ENCODE measurements around the gene GSTM3. TPM values are rescaled to one million over a fixed set of nuclear protein-coding genes. Genes with fewer than 3 reads are reported as not detected.

GSTM3 gene
- total RNA-seq, 1 donor from 2014 or later, result 59.2 TPM

- Histone ChIP-seq H3K9me3 (no peaks in the 10 kb centered on the region), H3K27ac (no peak overlapping the region), H3K4me3 (no peak overlapping the region), H3K36me3 (no peaks in the 10 kb centered on the region), H3K27me3 (no peaks in the 10 kb centered on the region), H3K4me1 (peaks cover 0 to 5% of the 10 kb centered on the region in 2 donors)
- peak; percentile 7 to 54 for DNase-seq (ENCODE audit: low spot score in 2 of 2)
- intact Hi-C loops (cut with DNase I), result no loop called here
- no peak for TF ChIP-seq CTCF (IDR thresholded peaks at IDR 0.05)
Observed at GRCh38 chr1:109765896-109766615, 25.2 kb upstream of the GSTM3 start.

DNA sequence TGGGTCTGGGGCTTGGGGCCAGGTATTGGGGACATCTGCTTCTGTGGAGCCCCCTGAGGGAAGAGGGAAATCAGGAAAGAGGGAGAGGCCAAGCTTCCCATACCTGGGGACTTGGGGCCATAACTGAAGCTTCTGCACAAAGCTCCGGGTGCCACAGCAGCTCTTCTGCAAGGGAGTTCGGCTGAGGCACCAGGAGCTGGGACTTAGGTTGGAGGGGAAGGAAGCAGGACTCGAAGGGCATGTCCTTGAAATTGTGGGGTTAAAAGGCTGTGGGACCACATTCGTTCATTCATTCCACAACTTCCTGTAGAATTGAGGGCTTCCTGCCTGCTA, 24.6 kb upstream of the GSTM3 start:
- TF ChIP-seq CTCF (IDR thresholded peaks at IDR 0.05), result no peak
- H3K4me3 ChIP-seq, result no peak overlapping the region
- no peak overlapping the region for H3K27ac ChIP-seq
- peaks cover 0 to 5% of the 10 kb centered on the region in 2 donors for H3K4me1 ChIP-seq
- H3K36me3 ChIP-seq, result no peaks in the 10 kb centered on the region
- intact Hi-C loops (cut with DNase I), result no loop called here
- DNase-seq (ENCODE audit: low spot score in 2 of 2), result no peak
- H3K9me3 ChIP-seq, result no peaks in the 10 kb centered on the region
- H3K27me3 ChIP-seq, result no peaks in the 10 kb centered on the region

DNA sequence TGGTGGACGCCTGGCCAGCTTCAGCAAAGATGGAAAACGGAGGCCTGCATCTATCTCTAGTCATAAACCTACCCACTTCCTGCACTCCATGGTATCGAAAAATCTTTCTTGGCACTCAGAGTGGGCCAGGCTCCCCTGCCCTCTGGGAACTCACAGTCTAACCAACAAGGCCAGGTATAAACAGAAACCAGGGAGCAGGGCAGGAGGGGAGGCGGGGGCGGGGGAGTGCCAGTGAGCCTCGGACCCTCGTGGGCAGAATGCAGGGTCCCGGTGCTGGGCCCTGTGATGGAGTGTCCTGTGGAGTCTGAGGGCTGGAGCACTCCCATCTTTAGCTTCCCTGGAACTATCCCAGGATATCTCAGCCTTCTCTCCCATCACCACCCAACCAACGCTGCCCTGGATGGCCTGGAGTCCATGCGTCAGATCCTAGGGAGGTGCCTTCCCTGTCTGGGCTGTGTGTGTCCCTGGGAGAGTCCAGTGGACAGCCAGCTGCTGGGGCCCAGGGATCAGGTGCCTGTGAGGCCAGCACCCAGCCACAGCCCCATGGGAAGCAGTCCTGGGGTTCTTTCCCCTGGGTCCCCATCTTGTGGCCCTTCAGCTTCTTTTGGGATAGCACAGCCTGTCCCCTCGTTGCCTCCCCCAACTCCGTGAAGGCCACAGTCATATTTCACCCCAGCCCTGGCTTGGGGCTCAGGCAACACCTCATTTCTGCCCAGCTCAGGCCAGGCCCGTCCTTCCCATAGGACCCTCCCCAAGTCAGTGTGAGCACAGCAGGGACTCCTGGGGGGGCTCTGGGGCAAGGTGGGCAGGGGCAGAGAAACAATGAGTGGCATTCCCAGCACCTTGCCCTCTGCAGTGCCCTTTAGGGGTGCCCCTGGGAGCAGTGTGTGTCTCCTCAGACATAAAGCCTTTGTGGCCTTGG, 24.0 kb upstream of the GSTM3 start:
- peak; percentile 4 to 52 for DNase-seq (ENCODE audit: low spot score in 2 of 2)
- TF ChIP-seq CTCF (IDR thresholded peaks at IDR 0.05), result no peak
- Histone ChIP-seq H3K36me3 (no peaks in the 10 kb centered on the region), H3K9me3 (no peaks in the 10 kb centered on the region), H3K4me1 (peaks cover 0 to 5% of the 10 kb centered on the region in 2 donors), H3K4me3 (no peak overlapping the region), H3K27ac (no peak overlapping the region), H3K27me3 (no peaks in the 10 kb centered on the region)
- intact Hi-C loops (cut with DNase I), result no loop called here

DNA sequence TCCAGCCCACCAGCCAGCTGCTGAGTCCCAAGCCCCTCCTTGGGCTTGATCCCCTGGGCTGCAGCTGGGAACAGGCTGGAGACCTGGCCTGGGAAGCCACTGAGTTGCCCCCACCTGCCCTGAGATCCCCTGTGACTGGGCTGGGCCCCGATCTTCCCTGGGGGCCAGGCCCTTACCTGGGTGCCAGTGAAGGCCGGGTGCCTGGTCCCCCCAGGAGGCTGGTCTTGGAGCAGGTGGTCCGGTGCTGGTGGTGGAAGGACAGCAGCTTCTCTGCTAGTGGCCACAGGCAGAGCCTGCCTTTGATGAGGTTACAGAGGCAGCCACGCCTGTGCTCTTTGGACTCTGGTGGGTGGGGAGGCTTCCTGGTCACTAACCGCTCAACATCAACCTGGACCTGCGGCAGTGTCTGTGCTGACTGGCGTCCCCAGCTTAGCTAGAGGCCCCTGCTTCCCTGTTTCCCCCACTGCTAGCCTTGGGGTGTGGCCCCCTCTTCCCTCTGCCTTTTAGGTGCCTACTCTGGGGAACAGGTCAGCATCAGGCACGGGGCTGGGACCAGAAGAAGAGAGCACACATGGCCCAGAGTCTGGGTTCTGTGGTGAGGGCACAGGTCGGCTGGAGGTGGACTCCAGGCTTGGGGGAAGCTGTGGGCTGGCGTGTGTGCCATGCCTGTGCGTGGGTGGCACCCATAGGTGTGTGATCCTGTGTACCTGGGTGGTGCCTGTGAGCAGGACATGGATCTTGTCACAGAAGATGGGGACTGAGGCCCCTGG, 23.0 kb upstream of the GSTM3 start, which contains the start of gene EPS8L3:
Gene EPS8L3, minus strand, starts transcription at position 278 of the 770 bp plus-strand sequence. CDS start 2,174 bp downstream, outside the sequence.
- no peaks in the 10 kb centered on the region for H3K36me3 ChIP-seq
- intact Hi-C loops (cut with DNase I), result no loop called here
- peak; percentile 3 to 54 for DNase-seq (ENCODE audit: low spot score in 2 of 2)

More for the DNA sequence above, 23.0 kb upstream of the GSTM3 start, which contains the start of gene EPS8L3:
- Histone ChIP-seq H3K27ac (no peak within 1 kb of the TSS), H3K9me3 (no peaks in the 10 kb centered on the region), H3K4me3 (no peak within 1 kb of the TSS), H3K27me3 (no peaks in the 10 kb centered on the region), H3K4me1 (peaks cover 0 to 5% of the 10 kb centered on the region in 2 donors)
- no peak for TF ChIP-seq CTCF (IDR thresholded peaks at IDR 0.05)

All from ascending aorta (tissue), 2 donors.